Epithelial cell of prostate (primary cell): Measurements from ENCODE around the gene IL6.
"Not testable (repeated sequence)": the region's sequence is repeated elsewhere in the genome, so short reads cannot be mapped to it uniquely, and the experiment has no call there.

Source experiments
- DNase-seq: peaks from one replicate; pipeline ENCODE4 v3.0.0-alpha.2; 2011; ENCODE audit warnings: low read depth, low spot score
- H3K27ac ChIP-seq: fragments of 450-650 bp; 2 replicates; pipeline ENCODE4 v1.5.1; 2017; ENCODE audit warnings: mild to moderate bottlenecking

Gene IL6

DNA sequence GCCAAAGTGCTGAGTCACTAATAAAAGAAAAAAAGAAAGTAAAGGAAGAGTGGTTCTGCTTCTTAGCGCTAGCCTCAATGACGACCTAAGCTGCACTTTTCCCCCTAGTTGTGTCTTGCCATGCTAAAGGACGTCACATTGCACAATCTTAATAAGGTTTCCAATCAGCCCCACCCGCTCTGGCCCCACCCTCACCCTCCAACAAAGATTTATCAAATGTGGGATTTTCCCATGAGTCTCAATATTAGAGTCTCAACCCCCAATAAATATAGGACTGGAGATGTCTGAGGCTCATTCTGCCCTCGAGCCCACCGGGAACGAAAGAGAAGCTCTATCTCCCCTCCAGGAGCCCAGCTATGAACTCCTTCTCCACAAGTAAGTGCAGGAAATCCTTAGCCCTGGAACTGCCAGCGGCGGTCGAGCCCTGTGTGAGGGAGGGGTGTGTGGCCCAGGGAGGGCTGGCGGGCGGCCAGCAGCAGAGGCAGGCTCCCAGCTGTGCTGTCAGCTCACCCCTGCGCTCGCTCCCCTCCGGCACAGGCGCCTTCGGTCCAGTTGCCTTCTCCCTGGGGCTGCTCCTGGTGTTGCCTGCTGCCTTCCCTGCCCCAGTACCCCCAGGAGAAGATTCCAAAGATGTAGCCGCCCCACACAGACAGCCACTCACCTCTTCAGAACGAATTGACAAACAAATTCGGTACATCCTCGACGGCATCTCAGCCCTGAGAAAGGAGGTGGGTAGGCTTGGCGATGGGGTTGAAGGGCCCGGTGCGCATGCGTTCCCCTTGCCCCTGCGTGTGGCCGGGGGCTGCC is at the start of gene IL6:
IL6 (plus strand) TSS at position 294 of the 807 bp plus-strand sequence; CDS start at position 357, 63 bp downstream.
- H3K27ac ChIP-seq = peak within 1 kb of the TSS; percentile 66
- peak; percentile 20 for DNase-seq

DNA sequence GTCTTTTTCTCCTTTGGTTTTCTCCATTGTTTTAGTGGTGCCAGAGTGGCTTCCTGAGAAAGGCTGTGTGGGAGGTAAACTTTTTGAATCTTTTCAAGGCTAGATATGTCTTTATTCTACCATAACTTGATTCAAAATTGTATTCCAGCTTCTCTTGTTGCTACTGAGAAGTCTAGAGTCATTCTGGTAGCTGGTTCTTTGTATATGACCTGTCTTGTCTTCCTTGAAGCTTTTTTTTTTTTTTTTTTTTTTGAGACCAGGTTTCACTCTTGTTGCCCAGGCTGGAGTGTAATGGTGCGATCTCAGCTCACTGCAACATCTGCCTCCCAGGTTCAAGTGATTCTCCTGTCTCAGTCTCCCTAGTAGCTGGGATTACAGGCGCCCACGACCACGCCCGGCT is 49.7 kb upstream of the IL6 start:
- DNase-seq, H3K27ac ChIP-seq: not testable (repeated sequence)

DNA sequence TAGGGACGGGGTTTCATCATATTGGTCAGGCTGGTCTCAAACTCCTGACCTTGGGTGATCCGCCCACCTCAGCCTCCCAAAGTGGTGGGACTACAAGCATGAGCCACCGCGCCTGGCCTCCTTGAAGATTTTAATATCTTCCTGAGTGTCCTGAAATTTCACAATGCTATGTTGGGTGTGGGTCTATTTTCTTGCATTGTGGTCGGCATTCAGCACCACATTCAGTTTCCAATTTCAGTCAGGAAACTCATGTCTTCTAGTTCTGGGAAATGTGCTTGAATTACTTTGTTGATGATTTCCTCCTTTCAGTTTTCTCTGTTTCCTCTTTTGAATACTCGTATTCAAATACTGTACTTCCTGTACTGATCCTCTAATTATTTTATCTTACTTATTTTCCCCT is 49.3 kb upstream of the IL6 start:
- no peak for DNase-seq
- H3K27ac ChIP-seq = no peak overlapping the region

DNA sequence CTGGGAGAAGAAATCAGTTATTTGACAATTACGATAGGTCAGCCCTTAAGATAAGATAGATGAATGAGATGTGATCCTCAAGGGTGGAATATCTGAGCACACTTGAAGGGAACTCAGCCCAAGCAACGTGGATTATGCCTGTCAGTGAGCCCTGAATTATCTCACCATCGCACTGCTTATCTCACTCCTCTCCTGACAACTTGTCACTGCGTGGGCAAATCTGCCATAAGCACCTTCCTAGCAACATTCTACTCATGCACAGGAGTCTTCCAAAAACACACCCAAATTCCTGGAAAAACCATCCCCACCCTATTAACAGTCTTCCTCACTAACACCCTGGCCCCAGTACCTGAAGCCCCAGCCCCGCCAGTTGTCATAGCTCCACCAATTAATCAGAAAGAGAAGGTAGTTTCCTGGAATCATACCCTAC is 46.5 kb upstream of the IL6 start:
- no peak for DNase-seq
- no peak overlapping the region for H3K27ac ChIP-seq

GRCh38 chr7:22681312-22681711 is 45.7 kb upstream of the IL6 start:
- H3K27ac ChIP-seq = no peak overlapping the region
- DNase-seq = no peak

- no peak for DNase-seq
- H3K27ac ChIP-seq = no peak overlapping the region
Measured at GRCh38 chr7:22681852-22682657, 44.9 kb upstream of the IL6 start.

DNA sequence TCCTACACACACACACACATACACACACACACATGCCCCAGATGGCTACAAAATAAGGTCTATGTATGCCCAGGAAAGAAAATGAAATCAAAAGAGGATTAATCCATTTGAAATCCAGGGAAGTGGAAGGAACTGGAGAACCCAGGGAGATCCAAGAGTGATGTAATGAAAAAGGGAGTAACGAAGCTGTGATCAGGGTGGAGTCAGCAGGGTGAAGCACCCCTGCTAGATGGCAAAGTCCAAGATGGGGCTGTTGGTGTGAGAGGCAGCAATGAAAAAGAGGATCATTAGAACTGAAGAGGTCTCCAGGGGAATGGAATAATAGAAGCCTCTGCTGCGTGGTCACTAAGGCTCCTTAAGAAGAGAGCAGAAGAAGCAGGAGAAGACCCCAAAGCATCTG is 43.6 kb upstream of the IL6 start:
- no peak for DNase-seq
- no peak overlapping the region for H3K27ac ChIP-seq

GRCh38 chr7:22686620-22687019 is 40.4 kb upstream of the IL6 start:
- no peak for DNase-seq
- H3K27ac ChIP-seq = no peak overlapping the region

- no peak for DNase-seq
- H3K27ac ChIP-seq = no peak overlapping the region
Measured at GRCh38 chr7:22688084-22688483, 38.9 kb upstream of the IL6 start.

DNA sequence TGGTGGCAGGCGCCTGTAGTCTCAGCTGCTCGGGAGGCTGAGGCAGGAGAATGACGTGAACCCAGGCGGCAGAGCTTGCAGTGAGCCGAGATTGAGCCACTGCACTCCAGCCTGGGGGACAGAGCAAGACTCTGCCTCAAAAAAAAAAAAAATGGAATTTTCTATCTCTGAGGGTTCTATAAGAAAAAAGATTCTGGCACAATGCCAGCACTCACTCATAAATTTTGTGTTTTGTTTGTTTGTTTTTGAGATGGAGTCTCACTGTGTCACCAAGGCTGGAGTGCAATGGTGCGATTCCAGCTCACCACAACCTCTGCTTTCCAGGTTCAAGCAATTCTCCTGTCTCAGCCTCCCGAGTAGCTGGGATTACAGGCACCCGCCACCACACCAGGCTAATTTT is 38.1 kb upstream of the IL6 start:
- not testable (repeated sequence) for DNase-seq

DNA sequence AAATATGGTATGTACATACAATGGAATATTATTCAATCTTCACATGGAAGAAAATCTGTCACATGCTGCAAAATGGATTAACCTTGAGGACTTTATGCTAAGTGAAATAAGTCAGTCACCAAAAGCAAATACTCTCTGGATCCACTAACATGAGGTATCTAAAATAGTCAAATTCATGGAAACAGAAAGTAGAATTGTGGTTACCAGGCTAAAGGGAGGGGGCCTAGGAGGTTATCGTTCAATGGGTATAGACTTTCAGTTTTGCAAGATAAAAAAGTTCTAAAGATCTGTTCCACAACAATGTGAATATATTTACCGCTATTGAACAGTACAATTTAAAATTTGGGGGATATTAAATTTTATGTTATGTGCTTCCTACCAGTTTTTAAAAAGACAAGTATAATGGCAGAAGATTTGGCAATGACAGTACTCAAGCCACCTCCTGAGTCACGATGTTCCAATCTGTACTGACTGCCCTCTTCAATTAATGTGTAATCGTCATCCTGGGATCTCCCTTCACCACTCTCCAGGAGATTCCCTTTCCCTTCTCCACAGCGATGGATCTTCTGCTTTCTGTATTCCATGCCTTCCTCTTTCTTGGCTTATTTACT is 32.3 kb upstream of the IL6 start:
- DNase-seq = no peak
- no peak overlapping the region for H3K27ac ChIP-seq

More for the DNA sequence above, 38.1 kb upstream of the IL6 start:
- not testable (repeated sequence) for H3K27ac ChIP-seq

GRCh38 chr7:22695476-22696132 is 31.4 kb upstream of the IL6 start:
- DNase-seq = no peak
- no peak overlapping the region for H3K27ac ChIP-seq

DNA sequence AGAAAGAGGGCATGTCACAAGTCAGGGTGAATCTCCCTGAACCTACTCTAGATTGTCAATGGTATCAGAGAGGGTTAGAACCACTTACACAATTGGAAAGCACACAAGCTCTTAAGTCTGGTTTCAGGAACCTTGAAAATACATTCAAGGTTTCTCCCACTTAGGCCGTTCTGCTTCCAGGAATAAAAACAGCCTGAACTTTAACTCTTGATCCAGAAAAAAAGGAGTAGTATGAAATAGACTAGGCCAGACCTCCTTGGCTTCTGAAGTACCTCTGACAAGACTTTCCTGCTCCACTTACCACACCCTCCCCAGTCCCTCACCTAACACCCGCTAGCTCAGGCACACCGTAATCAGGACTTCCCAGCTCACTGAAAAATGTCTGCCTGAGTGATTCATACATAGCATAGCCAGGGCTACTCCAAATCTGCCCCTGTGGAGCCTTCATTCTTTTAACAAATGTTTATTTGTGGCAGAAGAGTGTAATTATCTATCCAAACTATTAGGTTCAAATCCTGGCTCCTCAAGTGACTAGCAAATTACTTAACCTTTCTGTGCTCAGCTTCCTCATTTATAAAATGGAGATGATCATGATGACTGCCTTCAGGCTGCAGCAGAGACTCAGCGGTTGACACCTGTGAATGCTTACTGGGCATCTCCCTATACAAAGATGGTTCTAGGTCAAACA is 30.3 kb upstream of the IL6 start:
- H3K27ac ChIP-seq = no peak overlapping the region
- peak; percentile 16 for DNase-seq

DNA sequence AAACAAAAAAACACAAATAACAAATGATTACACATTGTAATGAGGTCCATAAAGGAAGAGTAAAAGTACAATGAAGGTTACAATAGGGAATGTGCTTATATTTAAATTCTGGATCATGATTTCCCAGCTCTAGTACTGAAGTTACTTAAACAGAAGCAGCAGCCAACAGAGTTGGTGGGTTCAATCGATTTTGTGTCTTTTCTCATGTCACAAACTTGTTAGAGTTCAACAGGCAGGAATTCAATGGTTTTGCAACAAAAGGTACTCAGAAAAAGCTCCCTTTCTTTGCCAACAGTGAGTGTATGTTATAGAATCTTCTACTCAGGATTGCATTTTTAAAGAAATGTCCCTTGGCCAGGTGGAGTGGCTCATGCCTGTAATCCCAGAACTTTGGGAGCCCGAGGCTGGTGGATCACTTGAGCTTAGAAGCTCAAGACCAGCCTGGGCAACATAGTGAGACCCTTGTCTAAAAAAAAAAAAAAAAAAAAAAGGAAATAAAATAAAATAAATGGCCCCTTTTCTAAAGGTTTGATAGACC is 29.6 kb upstream of the IL6 start:
- H3K27ac ChIP-seq = no peak overlapping the region
- no peak for DNase-seq

- no peak overlapping the region for H3K27ac ChIP-seq
Measured at GRCh38 chr7:22697876-22698606, 29.0 kb upstream of the IL6 start.

GRCh38 chr7:22698767-22699166 is 28.2 kb upstream of the IL6 start:
- no peak overlapping the region for H3K27ac ChIP-seq
- no peak for DNase-seq

More at GRCh38 chr7:22697876-22698606, 29.0 kb upstream of the IL6 start:
- DNase-seq = no peak

DNA sequence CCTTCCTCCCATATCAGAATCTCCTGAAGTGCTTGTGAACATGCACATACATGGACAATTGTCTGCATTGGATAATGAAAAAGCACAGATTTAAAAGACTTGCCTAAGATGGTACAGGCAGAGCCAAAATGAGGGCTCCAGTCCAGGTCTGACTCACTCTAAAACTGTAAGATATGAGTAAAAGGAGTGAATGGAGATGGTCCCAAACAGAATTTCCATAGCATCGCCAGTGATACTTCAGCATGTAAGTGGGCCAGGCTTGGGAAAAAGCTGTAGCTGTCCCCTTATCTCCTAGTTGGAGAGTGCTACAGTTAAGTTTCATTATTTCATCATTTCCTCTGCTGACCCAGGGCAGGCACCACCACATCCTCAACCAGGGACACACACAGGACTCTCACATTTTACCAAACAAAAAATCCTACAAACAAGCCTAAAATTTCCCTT is 26.4 kb upstream of the IL6 start:
- no peak for DNase-seq
- no peak overlapping the region for H3K27ac ChIP-seq

DNA sequence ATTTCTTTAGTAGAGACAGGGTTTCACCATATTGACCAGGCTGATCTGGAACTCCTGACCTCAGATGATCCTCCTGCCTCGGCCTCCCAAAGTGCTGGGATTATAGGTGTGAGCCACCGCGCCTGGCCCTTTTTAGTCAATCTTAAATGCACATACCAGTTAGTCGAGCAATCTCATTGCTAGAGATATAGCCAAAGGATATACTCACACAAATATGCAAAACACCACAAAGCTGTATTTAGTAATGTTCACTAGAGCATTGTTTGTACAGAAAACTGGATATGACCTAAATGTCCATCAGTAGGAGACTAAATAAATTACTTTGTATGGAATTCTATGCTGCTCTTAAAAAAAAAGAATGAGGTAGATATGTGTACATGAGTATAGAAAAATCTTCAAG is 24.5 kb upstream of the IL6 start:
- H3K27ac ChIP-seq = no peak overlapping the region

More for the DNA sequence above, 24.5 kb upstream of the IL6 start:
- no peak for DNase-seq
